GM12878 (cell line): ENCODE measurements around the gene MXD1. TPM values are rescaled to one million over a fixed set of nuclear protein-coding genes. Genes with fewer than 3 reads are reported as not detected.

Source experiments
- ATF3 ChIP-seq: IDR thresholded peaks from 2 replicates; pipeline ENCODE4 v1.6.1; 2011; ENCODE audit warnings: low read depth, mild to moderate bottlenecking, low read length, moderate library complexity, borderline replicate concordance; ENCODE audit errors: extremely low read depth
- EGR1 ChIP-seq, 2 experiments: IDR thresholded peaks; 1 replicate in 1 of 2; 2 replicates in 1 of 2; pipeline ENCODE4 v1.6.1; 2011 to 2012; ENCODE audit warnings: low read depth in 2 of 2, low read length in 2 of 2, borderline replicate concordance in 1 of 2, mild to moderate bottlenecking in 1 of 2, moderate library complexity in 1 of 2
- FOXM1 ChIP-seq: IDR thresholded peaks from 2 replicates; pipeline ENCODE4 v1.6.1; 2012; ENCODE audit warnings: low read depth, mild to moderate bottlenecking, inconsistent platforms, low read length, moderate library complexity
- IRF3 ChIP-seq: fragments of 450-650 bp; IDR thresholded peaks from 2 replicates; pipeline ENCODE4 v1.6.1; 2014; ENCODE audit warnings: mild to moderate bottlenecking
- LARP7 ChIP-seq: fragments of 450-650 bp; IDR thresholded peaks from 2 replicates; pipeline ENCODE4 v1.6.1; 2017; ENCODE audit warnings: mild to moderate bottlenecking
- MEF2B ChIP-seq: fragments of 450-650 bp; IDR thresholded peaks from 2 replicates; pipeline ENCODE4 v1.6.1; 2018; ENCODE audit warnings: mild to moderate bottlenecking, moderate library complexity; ENCODE audit not compliant: partially characterized antibody, poor library complexity, severe bottlenecking
- MXI1 ChIP-seq: fragments of 150-350 bp; IDR thresholded peaks from 2 replicates; pipeline ENCODE4 v1.6.1; 2011; ENCODE audit warnings: low read depth, mild to moderate bottlenecking, inconsistent platforms, low read length, improper control_type of control experiment
- NFIC ChIP-seq: IDR thresholded peaks from 2 replicates; pipeline ENCODE4 v1.6.1; 2012; ENCODE audit warnings: low read depth, mild to moderate bottlenecking, inconsistent platforms, low read length, moderate library complexity
- NFYB ChIP-seq: IDR thresholded peaks from 2 replicates; pipeline ENCODE4 v1.6.1; 2011; ENCODE audit warnings: low read depth, mild to moderate bottlenecking, low read length, improper control_type of control experiment, moderate library complexity; ENCODE audit not compliant: insufficient read depth
- PAX5 ChIP-seq: IDR thresholded peaks from 2 replicates; pipeline ENCODE4 v1.6.1; 2011; ENCODE audit warnings: low read depth, low read length, borderline replicate concordance
- PML ChIP-seq: IDR thresholded peaks from 2 replicates; pipeline ENCODE4 v1.6.1; 2012; ENCODE audit warnings: low read length, inconsistent platforms
- RELB ChIP-seq: fragments of 450-650 bp; IDR thresholded peaks from 2 replicates; pipeline ENCODE4 v1.6.1; 2017; ENCODE audit warnings: low read depth, mild to moderate bottlenecking, moderate library complexity
- SMAD1 ChIP-seq: fragments of 450-650 bp; IDR thresholded peaks from 2 replicates; pipeline ENCODE4 v1.6.1; 2018; ENCODE audit warnings: mild to moderate bottlenecking, low read depth; ENCODE audit not compliant: partially characterized antibody
- SMARCA5 ChIP-seq: fragments of 450-650 bp; IDR thresholded peaks from 2 replicates; pipeline ENCODE4 v1.6.1; 2017; ENCODE audit warnings: mild to moderate bottlenecking
- SREBF2 ChIP-seq: IDR thresholded peaks from 2 replicates; pipeline ENCODE4 v1.6.1; 2012; ENCODE audit warnings: mild to moderate bottlenecking, low read length
- TBL1XR1 ChIP-seq: IDR thresholded peaks from 2 replicates; pipeline ENCODE4 v1.6.1; 2012; ENCODE audit warnings: low read depth, low read length, improper control_type of control experiment
- TCF3 ChIP-seq: IDR thresholded peaks from 2 replicates; pipeline ENCODE4 v1.6.1; 2012; ENCODE audit warnings: low read depth, mild to moderate bottlenecking, low read length, borderline replicate concordance; ENCODE audit not compliant: insufficient read depth
- TCF7 ChIP-seq: IDR thresholded peaks from 2 replicates; pipeline ENCODE4 v1.6.1; 2014; ENCODE audit warnings: antibody characterized with exemption, borderline replicate concordance
- USF1 ChIP-seq: IDR thresholded peaks from 2 replicates; pipeline ENCODE4 v1.6.1; 2011; ENCODE audit warnings: borderline replicate concordance, low read depth, mild to moderate bottlenecking, moderate library complexity, mixed read lengths, low read length; ENCODE audit not compliant: insufficient read depth; ENCODE audit errors: extremely low read length
- ZBTB40 ChIP-seq: fragments of 450-650 bp; IDR thresholded peaks from 2 replicates; pipeline ENCODE4 v1.6.1; 2016; ENCODE audit warnings: mild to moderate bottlenecking, moderate library complexity, borderline replicate concordance
- ZNF24 ChIP-seq: fragments of 450-650 bp; IDR thresholded peaks from 2 replicates; pipeline ENCODE4 v1.6.1; 2017; ENCODE audit warnings: antibody characterized with exemption, mild to moderate bottlenecking
- polyA plus RNA-seq, 11 experiments: library from polyadenylated mRNA; depleted of rRNA in 4 of 11; unstranded in 6 of 11; stranded (reverse) in 5 of 11; fragments of >200 nt; fragmentation: Nextera tagmentation in 4 of 11; fragmentation: Illumina TruSeq in 1 of 11; extraction: Ambion mirVana in 4 of 11; extraction: Trizol in 1 of 11; gene quantifications; 1 replicate in 1 of 11; 2 replicates in 10 of 11; pipeline versions ENCODE4 v1.2.1 to v1.2.3, GENCODE V29; 2011 to 2016; ENCODE audit warnings: inconsistent platforms in 2 of 11, missing spikeins in 2 of 11, low read depth in 1 of 11
- total RNA-seq, 4 experiments: library from RNA; depleted of rRNA in 3 of 4; stranded (reverse); fragments of >200 nt in 3 of 4; fragmentation: Illumina TruSeq in 1 of 4; extraction: Trizol in 1 of 4; gene quantifications; 2 replicates each; pipeline versions ENCODE4 v1.2.1 to v1.2.3, GENCODE V29; 2013 to 2021

The MXD1 gene
- total and polyA plus RNA-seq, 10 of the 15 experiments (the other 5 are each of a cell fraction or from before 2014, with no cell fraction given) = 2.2 to 10.2 (median 3.3) TPM

GRCh38 chr2:69893684-69894551 lies 21.0 kb upstream of the MXD1 start, which contains the start of gene SNRNP27 (continued):
- peak; percentile 98 for TF ChIP-seq ZBTB40
- no peak for TF ChIP-seq NFYB
- peak; percentile 82 for TF ChIP-seq RELB
- 0 out of 2 replicates have a peak, but pooled peaks have one; percentile 27 for TF ChIP-seq FOXM1
- 0 out of 2 replicates have a peak, but pooled peaks have one; percentile 19 for TF ChIP-seq NFIC
- no peak for TF ChIP-seq SMAD1
- peak; percentile 62; the same call in 1 of the 2 replicates for TF ChIP-seq TCF7
- no peak for TF ChIP-seq ATF3
- no peak for TF ChIP-seq MEF2B
- TF ChIP-seq MXI1 = peak; percentile 80
- TF ChIP-seq EGR1 (IDR thresholded peaks at IDR 0.05; ENCODE audit: borderline replicate concordance in 1 of 2, low read depth in 2 of 2, low read length in 2 of 2) = peak; percentile 26 to 68
- TF ChIP-seq PAX5 = no peak
- no peak for TF ChIP-seq ZNF24
- TF ChIP-seq SMARCA5 = peak; percentile 94; the same call in 1 of the 2 replicates
- TF ChIP-seq IRF3 = no peak
- TF ChIP-seq USF1 = no peak
- TF ChIP-seq TBL1XR1 = peak; percentile 70; the same call in 1 of the 2 replicates
- TF ChIP-seq LARP7 = peak; percentile 42; the same call in 1 of the 2 replicates
- TF ChIP-seq PML = peak; percentile 83; the same call in 1 of the 2 replicates
- TF ChIP-seq SREBF2 = no peak; the same call in 1 of the 2 replicates
- no peak for TF ChIP-seq TCF3
